ENCODE data around the gene PLAC9. TPM values are rescaled to one million over a fixed set of nuclear protein-coding genes. Genes with fewer than 3 reads are reported as not detected.

The PLAC9 gene
- total and polyA plus RNA-seq, 2 experiments from 2014 or later, result 1.1 to 11.0 TPM

DNA sequence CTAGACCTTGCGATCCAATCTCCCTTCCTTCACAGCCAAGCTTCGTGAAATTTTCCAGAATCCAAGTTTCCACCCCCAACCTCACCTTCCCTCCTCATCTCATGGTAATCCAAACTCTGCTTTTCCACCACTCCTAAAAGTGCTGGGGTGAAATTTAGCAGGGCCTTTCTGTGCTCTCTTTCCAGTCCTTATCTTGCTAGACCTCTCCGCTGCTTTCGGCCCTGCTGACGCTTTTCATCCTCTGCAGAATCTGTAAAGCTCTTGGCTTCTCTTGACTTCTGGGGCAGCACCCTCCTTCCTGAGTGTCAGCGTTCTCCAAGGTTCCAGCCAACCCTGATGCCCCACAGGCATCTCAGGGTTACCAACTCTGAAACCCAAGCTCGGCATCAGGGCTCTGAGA lies 7.7 kb downstream of the PLAC9 start:
- peaks cover 15% of the 10 kb centered on the region for H3K27me3 Mint-ChIP-seq (ENCODE audit: insufficient read depth, low read depth, poor library complexity)
- H3K27ac Mint-ChIP-seq, result no peak overlapping the region
- no peak overlapping the region for H3K4me3 ChIP-seq
- TF ChIP-seq, protein P1, sequence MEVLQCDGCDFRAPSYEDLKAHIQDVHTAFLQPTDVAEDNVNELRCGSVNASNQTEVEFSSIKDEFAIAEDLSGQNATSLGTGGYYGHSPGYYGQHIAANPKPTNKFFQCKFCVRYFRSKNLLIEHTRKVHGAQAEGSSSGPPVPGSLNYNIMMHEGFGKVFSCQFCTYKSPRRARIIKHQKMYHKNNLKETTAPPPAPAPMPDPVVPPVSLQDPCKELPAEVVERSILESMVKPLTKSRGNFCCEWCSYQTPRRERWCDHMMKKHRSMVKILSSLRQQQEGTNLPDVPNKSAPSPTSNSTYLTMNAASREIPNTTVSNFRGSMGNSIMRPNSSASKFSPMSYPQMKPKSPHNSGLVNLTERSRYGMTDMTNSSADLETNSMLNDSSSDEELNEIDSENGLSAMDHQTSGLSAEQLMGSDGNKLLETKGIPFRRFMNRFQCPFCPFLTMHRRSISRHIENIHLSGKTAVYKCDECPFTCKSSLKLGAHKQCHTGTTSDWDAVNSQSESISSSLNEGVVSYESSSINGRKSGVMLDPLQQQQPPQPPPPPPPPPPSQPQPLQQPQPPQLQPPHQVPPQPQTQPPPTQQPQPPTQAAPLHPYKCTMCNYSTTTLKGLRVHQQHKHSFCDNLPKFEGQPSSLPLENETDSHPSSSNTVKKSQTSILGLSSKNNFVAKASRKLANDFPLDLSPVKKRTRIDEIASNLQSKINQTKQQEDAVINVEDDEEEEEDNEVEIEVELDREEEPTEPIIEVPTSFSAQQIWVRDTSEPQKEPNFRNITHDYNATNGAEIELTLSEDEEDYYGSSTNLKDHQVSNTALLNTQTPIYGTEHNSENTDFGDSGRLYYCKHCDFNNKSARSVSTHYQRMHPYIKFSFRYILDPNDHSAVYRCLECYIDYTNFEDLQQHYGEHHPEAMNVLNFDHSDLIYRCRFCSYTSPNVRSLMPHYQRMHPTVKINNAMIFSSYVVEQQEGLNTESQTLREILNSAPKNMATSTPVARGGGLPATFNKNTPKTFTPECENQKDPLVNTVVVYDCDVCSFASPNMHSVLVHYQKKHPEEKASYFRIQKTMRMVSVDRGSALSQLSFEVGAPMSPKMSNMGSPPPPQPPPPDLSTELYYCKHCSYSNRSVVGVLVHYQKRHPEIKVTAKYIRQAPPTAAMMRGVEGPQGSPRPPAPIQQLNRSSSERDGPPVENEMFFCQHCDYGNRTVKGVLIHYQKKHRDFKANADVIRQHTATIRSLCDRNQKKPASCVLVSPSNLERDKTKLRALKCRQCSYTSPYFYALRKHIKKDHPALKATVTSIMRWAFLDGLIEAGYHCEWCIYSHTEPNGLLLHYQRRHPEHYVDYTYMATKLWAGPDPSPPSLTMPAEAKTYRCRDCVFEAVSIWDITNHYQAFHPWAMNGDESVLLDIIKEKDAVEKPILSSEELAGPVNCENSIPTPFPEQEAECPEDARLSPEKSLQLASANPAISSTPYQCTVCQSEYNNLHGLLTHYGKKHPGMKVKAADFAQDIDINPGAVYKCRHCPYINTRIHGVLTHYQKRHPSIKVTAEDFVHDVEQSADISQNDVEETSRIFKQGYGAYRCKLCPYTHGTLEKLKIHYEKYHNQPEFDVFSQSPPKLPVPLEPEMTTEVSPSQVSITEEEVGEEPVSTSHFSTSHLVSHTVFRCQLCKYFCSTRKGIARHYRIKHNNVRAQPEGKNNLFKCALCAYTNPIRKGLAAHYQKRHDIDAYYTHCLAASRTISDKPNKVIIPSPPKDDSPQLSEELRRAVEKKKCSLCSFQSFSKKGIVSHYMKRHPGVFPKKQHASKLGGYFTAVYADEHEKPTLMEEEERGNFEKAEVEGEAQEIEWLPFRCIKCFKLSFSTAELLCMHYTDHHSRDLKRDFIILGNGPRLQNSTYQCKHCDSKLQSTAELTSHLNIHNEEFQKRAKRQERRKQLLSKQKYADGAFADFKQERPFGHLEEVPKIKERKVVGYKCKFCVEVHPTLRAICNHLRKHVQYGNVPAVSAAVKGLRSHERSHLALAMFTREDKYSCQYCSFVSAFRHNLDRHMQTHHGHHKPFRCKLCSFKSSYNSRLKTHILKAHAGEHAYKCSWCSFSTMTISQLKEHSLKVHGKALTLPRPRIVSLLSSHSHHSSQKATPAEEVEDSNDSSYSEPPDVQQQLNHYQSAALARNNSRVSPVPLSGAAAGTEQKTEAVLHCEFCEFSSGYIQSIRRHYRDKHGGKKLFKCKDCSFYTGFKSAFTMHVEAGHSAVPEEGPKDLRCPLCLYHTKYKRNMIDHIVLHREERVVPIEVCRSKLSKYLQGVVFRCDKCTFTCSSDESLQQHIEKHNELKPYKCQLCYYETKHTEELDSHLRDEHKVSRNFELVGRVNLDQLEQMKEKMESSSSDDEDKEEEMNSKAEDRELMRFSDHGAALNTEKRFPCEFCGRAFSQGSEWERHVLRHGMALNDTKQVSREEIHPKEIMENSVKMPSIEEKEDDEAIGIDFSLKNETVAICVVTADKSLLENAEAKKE (CRISPR knock-in tag; IDR thresholded peaks at IDR 0.05), result no peak
- no peak for TF ChIP-seq EZH2phosphoT487 (IDR thresholded peaks at IDR 0.05; ENCODE audit: unreplicated experiment)
- TF ChIP-seq, protein P2, sequence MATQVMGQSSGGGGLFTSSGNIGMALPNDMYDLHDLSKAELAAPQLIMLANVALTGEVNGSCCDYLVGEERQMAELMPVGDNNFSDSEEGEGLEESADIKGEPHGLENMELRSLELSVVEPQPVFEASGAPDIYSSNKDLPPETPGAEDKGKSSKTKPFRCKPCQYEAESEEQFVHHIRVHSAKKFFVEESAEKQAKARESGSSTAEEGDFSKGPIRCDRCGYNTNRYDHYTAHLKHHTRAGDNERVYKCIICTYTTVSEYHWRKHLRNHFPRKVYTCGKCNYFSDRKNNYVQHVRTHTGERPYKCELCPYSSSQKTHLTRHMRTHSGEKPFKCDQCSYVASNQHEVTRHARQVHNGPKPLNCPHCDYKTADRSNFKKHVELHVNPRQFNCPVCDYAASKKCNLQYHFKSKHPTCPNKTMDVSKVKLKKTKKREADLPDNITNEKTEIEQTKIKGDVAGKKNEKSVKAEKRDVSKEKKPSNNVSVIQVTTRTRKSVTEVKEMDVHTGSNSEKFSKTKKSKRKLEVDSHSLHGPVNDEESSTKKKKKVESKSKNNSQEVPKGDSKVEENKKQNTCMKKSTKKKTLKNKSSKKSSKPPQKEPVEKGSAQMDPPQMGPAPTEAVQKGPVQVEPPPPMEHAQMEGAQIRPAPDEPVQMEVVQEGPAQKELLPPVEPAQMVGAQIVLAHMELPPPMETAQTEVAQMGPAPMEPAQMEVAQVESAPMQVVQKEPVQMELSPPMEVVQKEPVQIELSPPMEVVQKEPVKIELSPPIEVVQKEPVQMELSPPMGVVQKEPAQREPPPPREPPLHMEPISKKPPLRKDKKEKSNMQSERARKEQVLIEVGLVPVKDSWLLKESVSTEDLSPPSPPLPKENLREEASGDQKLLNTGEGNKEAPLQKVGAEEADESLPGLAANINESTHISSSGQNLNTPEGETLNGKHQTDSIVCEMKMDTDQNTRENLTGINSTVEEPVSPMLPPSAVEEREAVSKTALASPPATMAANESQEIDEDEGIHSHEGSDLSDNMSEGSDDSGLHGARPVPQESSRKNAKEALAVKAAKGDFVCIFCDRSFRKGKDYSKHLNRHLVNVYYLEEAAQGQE (IDR thresholded peaks at IDR 0.05; ENCODE audit: unreplicated experiment), result no peak
- TF ChIP-seq EZH2 (IDR thresholded peaks at IDR 0.05; ENCODE audit: low read depth, unreplicated experiment), result no peak
- TF ChIP-seq JUNB (IDR thresholded peaks at IDR 0.05; ENCODE audit: unreplicated experiment), result no peak
- H3K4me1 ChIP-seq (ENCODE audit: insufficient read depth), result no peaks in the 10 kb centered on the region
- no peak overlapping the region for H3K27ac ChIP-seq (ENCODE audit: low read depth)
- H3K36me3 Mint-ChIP-seq (ENCODE audit: low read depth), result no peaks in the 10 kb centered on the region
- H3K4me1 Mint-ChIP-seq, result peaks cover 9% of the 10 kb centered on the region
- no peaks in the 10 kb centered on the region for H3K9me3 Mint-ChIP-seq
- H3K4me3 Mint-ChIP-seq, result no peak overlapping the region
- H3K79me2 ChIP-seq (replicated peaks; ENCODE audit: insufficient read depth), result no peaks in the 10 kb centered on the region
- no peak overlapping the region for H2AFZ ChIP-seq
- no peak for ATAC-seq
- no peaks in the 10 kb centered on the region for H3K9me2 ChIP-seq (ENCODE audit: insufficient read depth)
- H3K4me2 ChIP-seq, result no peak overlapping the region
- no peaks in the 10 kb centered on the region for H3F3A ChIP-seq (replicated peaks; ENCODE audit: low read depth)
- no peaks in the 10 kb centered on the region for H3K36me3 ChIP-seq (ENCODE audit: insufficient read depth)
- no peaks in the 10 kb centered on the region for H3K27me3 ChIP-seq (ENCODE audit: insufficient read depth)
- H4K20me1 ChIP-seq (replicated peaks; ENCODE audit: insufficient read depth), result no peaks in the 10 kb centered on the region
- DNase-seq (ENCODE audit: low spot score), result no peak
